Neural cell (in vitro differentiated cells): ENCODE measurements around the gene ALX4.
A peak's percentile ranks its signal among the peaks of the same experiment; 100 is the strongest.

Source experiments
- CTCF ChIP-seq: fragments of 450-650 bp; IDR thresholded peaks from 2 replicates; pipeline ENCODE4 v1.5.1; 2014; ENCODE audit warnings: antibody characterized with exemption, mild to moderate bottlenecking, moderate library complexity; ENCODE audit not compliant: poor library complexity, severe bottlenecking
- EP300 ChIP-seq: fragments of 450-650 bp; conservative IDR thresholded peaks from 2 replicates; pipeline ENCODE4 v1.6.1; 2014; ENCODE audit warnings: antibody characterized with exemption, mild to moderate bottlenecking, moderate library complexity; ENCODE audit not compliant: poor library complexity, severe bottlenecking
- EZH2 ChIP-seq: fragments of 200-600, 300-800 bp; shearing (Covaris generic), sonication (generic); IDR thresholded peaks from 2 replicates; pipeline ENCODE4 v1.6.1; 2014; ENCODE audit warnings: antibody characterized with exemption, low read length, borderline replicate concordance, mild to moderate bottlenecking; ENCODE audit not compliant: insufficient read depth, poor library complexity, severe bottlenecking
- POLR2AphosphoS5 ChIP-seq: IDR thresholded peaks from 2 replicates; pipeline ENCODE4 v1.6.1; 2012
- SMC3 ChIP-seq: fragments of 450-650 bp; conservative IDR thresholded peaks from 2 replicates; pipeline ENCODE4 v1.6.1; 2014; ENCODE audit warnings: antibody characterized with exemption, mild to moderate bottlenecking, moderate library complexity; ENCODE audit not compliant: poor library complexity
- TAF1 ChIP-seq: IDR thresholded peaks from 2 replicates; pipeline ENCODE4 v1.6.1; 2012; ENCODE audit warnings: low read depth

DNA sequence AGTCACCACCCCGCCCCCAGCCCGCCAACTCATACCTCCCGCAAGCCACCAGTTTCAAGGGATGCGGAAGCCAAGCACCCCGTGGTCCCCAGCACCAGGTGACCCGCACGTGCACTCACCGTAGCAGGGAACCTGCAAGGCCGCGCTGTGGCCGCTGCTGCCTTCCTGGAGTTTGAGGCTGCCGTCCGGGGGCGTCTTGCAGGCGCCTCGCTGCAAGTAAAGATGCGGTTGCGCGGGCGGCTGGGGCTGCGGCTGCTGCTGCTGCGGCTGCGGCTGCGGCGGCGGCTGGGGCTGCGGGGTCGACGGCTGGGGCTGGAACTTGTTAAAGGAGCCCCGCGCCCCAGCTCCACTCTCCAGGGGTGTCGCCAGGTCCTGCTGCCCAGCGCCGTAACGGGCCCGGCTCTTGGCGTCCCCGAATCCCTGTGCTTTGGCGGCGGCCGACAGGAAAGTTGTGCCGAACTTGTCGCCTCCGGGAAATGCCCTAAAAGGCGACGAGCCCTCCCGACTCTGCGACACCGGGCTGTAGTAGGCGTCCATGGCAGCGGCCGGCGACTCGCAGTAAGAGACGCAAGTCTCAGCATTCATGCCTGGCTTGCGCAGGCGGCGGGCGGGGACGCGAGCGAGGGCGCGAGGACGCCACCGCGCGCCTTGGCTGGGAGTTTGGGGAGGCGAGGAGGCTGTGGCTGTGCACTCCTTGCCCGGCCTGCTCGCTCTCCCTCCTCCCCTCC is at the start of gene ALX4:
- TF ChIP-seq CTCF (no peak), SMC3 (no peak), TAF1 (no peak), POLR2AphosphoS5 (no peak), EZH2 (peak; percentile 10), EP300 (no peak)
